ENCODE data around the gene CMTM3.
"Not testable (repeated sequence)": the region's sequence is repeated elsewhere in the genome, so short reads cannot be mapped to it uniquely, and the experiment has no call there.

The CMTM3 gene

GRCh38 chr16:66631558-66631957 is 27.1 kb downstream of the CMTM3 start:
- not testable (repeated sequence) for DNase-seq (ENCODE audit: extremely low read depth in 1 of 2, low read depth in 1 of 2)

DNA sequence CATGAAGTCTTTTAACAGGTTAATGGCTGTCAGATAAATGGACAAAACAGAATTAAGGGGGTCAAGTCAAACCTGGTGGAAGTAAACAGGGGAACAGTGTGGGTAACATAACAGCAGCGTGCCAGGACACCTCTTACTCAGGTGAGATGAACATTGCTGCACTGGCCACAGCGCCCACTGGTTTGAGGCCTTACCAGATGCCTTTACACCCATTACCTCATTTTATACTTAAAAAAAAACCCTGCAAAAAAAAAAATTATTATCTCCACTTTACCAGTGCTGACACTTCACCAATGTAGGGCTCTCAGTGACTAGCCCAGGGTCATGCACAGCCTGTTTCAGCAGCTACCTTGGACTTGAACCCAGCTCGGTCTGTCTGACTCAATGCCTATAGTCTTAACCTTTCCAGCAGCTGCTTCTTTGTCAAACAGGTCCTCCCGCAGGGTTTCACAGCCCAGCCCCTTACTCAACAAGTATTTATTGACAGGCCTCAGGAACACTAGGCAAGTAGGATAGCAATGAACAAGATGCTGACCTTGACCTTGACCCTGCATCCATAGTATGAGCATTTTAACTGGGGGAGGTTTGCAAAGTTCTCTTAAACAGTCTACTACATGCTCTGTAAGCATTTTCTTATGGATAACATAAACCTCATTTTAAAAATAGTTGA is 30.2 kb downstream of the CMTM3 start:
- DNase-seq (ENCODE audit: extremely low read depth in 1 of 2, low read depth in 1 of 2): no peak

GRCh38 chr16:66635406-66635805 is 30.9 kb downstream of the CMTM3 start:
- no peak for DNase-seq (ENCODE audit: extremely low read depth in 1 of 2, low read depth in 1 of 2)

GRCh38 chr16:66636199-66636598 is 31.7 kb downstream of the CMTM3 start:
- DNase-seq (ENCODE audit: extremely low read depth in 1 of 2, low read depth in 1 of 2): no peak

- no peak for DNase-seq (ENCODE audit: extremely low read depth in 1 of 2, low read depth in 1 of 2)
Observed at GRCh38 chr16:66637806-66638205, 33.3 kb downstream of the CMTM3 start.

DNA sequence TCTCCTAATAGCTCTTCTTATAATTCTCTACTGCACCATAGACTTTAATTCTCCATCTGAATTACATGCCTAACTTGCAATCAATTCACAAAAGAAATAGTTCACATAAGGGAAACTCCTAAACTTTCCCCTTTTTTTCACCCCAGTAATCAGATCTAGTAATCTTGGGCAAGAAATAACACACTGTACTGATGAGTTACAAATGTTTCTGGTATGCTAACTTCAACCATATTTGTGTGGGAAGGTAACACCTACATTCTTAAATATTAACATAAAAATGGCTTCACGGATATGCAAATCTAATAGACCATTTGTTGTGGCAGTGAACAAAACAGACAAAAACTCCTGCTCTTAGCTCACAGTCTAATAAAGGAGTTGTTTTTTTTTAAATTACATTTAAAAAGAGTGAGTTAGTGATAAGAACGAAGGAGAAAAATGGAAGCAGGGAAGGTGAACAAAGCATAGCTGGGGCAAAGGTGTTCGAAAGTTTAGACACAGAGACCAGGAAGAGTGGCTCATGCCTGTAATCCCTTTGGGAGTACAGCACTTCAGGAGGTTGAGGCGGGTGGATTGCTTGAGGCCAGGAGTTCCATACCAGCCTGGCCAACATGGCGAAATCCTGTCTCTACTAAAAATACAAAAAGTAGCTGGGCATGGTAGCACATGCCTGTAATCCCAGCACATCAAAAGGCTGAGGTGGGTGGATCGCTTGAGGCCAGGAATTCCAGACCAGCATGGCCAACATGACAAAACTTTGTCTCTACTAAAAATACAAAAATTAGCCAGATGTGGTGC is 34.8 kb downstream of the CMTM3 start:
- no peak for DNase-seq (ENCODE audit: extremely low read depth in 1 of 2, low read depth in 1 of 2)

DNA sequence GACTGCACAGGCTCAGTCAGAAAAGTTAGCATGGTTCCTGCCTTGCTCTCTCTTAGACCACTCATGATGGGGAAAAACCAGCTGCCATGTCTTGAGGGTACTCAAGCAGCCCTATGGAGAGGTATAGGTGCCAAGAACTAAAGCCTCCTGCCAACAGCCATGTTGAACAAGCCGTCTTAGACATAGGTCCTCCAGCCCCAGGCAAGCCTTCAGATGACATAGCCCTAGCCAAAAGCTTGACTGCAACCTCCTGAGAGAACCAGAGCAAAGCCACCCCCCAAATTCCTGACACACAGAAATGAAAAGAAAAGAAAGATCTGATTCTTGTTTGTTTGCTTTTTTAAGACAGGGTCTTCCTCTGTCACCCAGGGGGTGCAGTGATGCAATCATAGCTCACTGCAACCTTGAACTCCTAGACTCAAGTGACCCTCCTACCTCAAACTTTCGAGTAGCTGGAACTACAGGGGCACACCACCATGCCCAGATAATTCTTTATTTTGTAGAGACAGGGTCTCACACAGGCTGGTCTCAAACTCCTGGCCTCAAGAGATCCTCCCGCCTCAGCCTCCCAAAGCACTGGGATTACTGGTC is 36.3 kb downstream of the CMTM3 start:
- DNase-seq (ENCODE audit: extremely low read depth in 1 of 2, low read depth in 1 of 2): no peak

GRCh38 chr16:66641387-66641786 is 36.9 kb downstream of the CMTM3 start:
- no peak for DNase-seq (ENCODE audit: extremely low read depth in 1 of 2, low read depth in 1 of 2)

GRCh38 chr16:66647866-66648265 is 43.4 kb downstream of the CMTM3 start:
- DNase-seq (ENCODE audit: extremely low read depth in 1 of 2, low read depth in 1 of 2): no peak

DNA sequence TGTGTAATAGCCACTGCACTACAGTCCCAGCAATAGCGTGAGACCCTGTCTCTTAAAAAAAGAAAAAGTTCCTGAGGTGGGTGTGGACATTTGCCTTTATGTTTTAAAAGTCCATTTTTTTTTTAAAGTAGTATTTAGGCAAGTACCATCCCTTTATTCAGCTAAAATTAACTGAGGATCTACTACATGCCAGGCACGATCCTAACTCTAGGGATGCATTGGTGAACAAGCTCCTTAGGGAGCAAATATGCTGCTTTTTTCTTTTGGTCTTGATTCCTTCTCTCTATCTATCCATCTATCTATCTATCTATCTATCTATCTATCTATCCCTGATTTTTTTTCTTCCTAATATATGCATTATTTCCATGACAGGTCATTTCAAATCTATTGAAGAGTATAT is 44.7 kb downstream of the CMTM3 start:
- DNase-seq (ENCODE audit: extremely low read depth in 1 of 2, low read depth in 1 of 2): no peak

GRCh38 chr16:66649636-66650205 is 45.2 kb downstream of the CMTM3 start:
- no peak for DNase-seq (ENCODE audit: extremely low read depth in 1 of 2, low read depth in 1 of 2)

GRCh38 chr16:66650707-66651473 is 46.4 kb downstream of the CMTM3 start:
- DNase-seq (ENCODE audit: extremely low read depth in 1 of 2, low read depth in 1 of 2): peak; percentile 55 to 58

GRCh38 chr16:66651474-66651765 is 46.9 kb downstream of the CMTM3 start:
- DNase-seq (ENCODE audit: extremely low read depth in 1 of 2, low read depth in 1 of 2): no peak

GRCh38 chr16:66651965-66652364 is 47.5 kb downstream of the CMTM3 start:
- no peak for DNase-seq (ENCODE audit: extremely low read depth in 1 of 2, low read depth in 1 of 2)

DNA sequence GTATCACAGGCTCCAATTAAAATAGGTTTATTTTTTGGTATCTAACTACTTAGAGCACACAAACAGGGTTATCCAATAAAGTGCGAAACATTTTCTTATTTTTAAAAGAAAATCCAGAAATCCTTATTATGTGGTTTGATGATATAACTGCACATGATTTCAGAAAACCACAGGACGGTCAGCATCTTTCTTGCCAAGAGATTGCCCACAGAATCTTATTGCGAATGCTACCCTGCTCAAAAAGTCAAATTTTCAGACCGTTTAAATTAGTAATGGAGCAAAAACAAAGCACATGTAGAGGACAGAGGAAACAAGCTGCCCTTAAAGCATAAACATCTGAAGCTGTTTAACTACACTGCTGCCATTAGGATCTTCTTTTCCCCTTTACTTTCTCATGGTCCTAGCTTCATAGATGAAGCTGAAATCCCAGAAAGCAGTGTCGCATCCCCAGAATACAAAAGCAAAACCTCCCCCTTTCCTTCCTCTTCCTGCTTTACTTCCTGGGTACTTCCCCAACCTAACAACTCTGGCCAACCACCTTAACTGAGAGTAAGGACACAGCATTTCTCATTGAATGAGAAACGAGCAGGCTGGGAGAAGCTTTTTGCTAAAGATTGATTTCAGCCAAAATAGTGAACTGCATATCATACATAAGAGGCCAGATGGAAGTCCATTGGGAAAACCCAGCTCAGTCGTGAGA is 48.3 kb downstream of the CMTM3 start:
- DNase-seq (ENCODE audit: extremely low read depth in 1 of 2, low read depth in 1 of 2): no peak

DNA sequence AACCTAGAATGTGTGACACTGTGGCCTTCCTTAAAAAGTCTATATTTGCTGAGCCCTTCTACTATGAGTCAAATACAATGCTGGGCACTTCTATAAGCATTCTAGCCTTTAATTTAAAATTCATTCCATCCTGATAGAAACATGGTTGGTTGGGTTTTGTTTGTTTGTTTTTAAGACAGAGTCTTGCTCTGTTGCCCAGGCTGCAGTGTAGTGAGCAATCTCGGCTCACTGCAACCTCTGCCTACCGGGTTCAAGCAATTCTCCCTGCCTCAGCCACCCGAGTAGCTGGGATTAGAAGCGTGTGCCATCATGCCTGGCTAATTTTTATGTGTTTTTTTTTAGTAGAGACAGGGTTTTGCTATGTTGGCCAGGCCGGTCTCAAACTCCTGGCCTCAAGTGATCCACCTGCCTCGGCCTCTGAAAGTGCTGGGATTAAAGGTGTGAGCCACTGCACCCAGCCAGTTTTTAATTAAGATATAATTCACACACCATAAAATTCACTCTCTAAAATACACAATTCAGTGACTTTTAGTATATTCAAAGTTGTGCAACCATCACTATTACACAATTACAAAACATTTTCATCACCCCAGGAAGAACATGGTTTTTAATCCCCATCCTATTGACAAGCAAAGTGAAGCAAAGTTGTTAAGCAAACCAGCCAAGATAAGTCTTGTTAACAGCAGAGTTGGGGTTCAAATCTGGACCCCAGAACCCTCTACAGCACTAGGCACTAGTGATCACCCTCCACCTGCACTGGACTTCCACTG is 49.3 kb downstream of the CMTM3 start:
- no peak for DNase-seq (ENCODE audit: extremely low read depth in 1 of 2, low read depth in 1 of 2)

GRCh38 chr16:66656547-66656946 is 52.0 kb downstream of the CMTM3 start:
- DNase-seq (ENCODE audit: extremely low read depth in 1 of 2, low read depth in 1 of 2): no peak

GRCh38 chr16:66658143-66658859 is 53.8 kb downstream of the CMTM3 start:
- DNase-seq (ENCODE audit: extremely low read depth in 1 of 2, low read depth in 1 of 2): no peak

DNA sequence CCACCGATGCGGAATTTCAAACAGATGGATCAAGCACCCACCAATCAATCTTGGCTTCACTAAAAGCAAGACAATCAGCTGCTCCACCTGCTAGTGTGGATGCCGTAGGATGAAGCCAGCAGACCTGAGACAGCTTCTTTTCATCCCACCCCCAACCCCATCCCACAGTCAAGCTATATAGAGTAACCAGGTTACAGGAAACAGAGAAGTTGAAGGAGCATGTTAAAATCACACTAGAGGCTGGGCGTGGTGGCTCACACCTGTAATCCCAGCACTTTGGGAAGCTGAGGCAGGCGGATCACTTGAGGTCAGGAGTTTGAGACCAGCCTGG is 54.3 kb downstream of the CMTM3 start:
- DNase-seq (ENCODE audit: extremely low read depth in 1 of 2, low read depth in 1 of 2): no peak

All from activated CD8-positive, alpha-beta memory T cell treated with anti-CD3 and anti-CD28 coated beads for 1 hour (primary cell).